Panc1 (cell line): Measurements from ENCODE around the gene TPD52L1. TPM values are rescaled to one million over a fixed set of nuclear protein-coding genes. Genes with fewer than 3 reads are reported as not detected.

Source experiments
- ATAC-seq: fragments of 200-7000 bp; cut with Tn5 transposase; 2 replicates; pipeline ENCODE4 v1.9.1; 2020; ENCODE audit warnings: mild to moderate bottlenecking, moderate library complexity
- BruUV-seq: library from RNA; stranded (reverse); fragments of 400-500 nt; replicated peaks from 2 replicates; lab custom pipeline; 2021; lab: Mats Ljungman, UMichigan
- CTCF ChIA-PET: fragments of 300-600 bp; sonication (Branson Sonifier 250); formaldehyde crosslinking; loops from one replicate; lab custom pipeline; 2022; ENCODE audit warnings: antibody characterized with exemption; lab: Charles Lee
- POLR2A ChIA-PET: fragments of 300-600 bp; sonication (Branson Sonifier 250); formaldehyde crosslinking; loops from one replicate; lab custom pipeline; 2022; ENCODE audit warnings: antibody characterized with exemption; lab: Charles Lee
- DNase-seq: peaks from one replicate; pipeline ENCODE4 v3.0.0-alpha.2; 2010; ENCODE audit warnings: low read depth, low spot score
- H3K27ac ChIP-seq: 2 replicates; pipeline ENCODE4 v1.5.1; 2011; ENCODE audit warnings: mild to moderate bottlenecking, low read length, inconsistent platforms
- H3K27me3 ChIP-seq: fragments of 200-500 bp; sonication (Bioruptor generic); 2 replicates; pipeline ENCODE4 v1.6.0; 2014; ENCODE audit warnings: low read length, inconsistent platforms; ENCODE audit not compliant: control insufficient read depth, insufficient read depth
- H3K36me3 ChIP-seq: fragments of 200-500 bp; sonication (Bioruptor generic); 2 replicates; pipeline ENCODE4 v1.5.1; 2014; ENCODE audit warnings: inconsistent platforms, mild to moderate bottlenecking, low read length, moderate library complexity; ENCODE audit not compliant: control insufficient read depth, insufficient read depth
- H3K4me1 ChIP-seq: 2 replicates; pipeline ENCODE4 v1.5.1; 2011; ENCODE audit warnings: inconsistent platforms, mild to moderate bottlenecking, low read length, moderate library complexity; ENCODE audit not compliant: control insufficient read depth, insufficient read depth
- H3K4me3 ChIP-seq, 2 experiments: 2 replicates each; pipeline ENCODE4 v1.5.1; 2011 to 2012; ENCODE audit warnings: low read depth in 2 of 2, low read length in 2 of 2, mild to moderate bottlenecking in 2 of 2, inconsistent platforms in 1 of 2, moderate library complexity in 1 of 2
- H3K9me3 ChIP-seq: fragments of 200-500 bp; sonication (Bioruptor generic); 2 replicates; pipeline ENCODE4 v1.5.1; 2014; ENCODE audit warnings: low read depth, mild to moderate bottlenecking, inconsistent platforms, low read length, moderate library complexity; ENCODE audit not compliant: control insufficient read depth, insufficient read depth
- CTCF ChIP-seq: fragments of 450-650 bp; IDR thresholded peaks from 2 replicates; pipeline ENCODE4 v1.5.1; 2017; ENCODE audit warnings: mild to moderate bottlenecking
- POLR2AphosphoS5 ChIP-seq: IDR thresholded peaks from 2 replicates; pipeline ENCODE4 v1.6.1; 2012; ENCODE audit warnings: mild to moderate bottlenecking, low read depth, low read length, moderate library complexity
- REST ChIP-seq, 2 experiments: IDR thresholded peaks; 2 replicates each; pipeline ENCODE4 v1.6.1; 2011 to 2012; ENCODE audit warnings: low read depth in 2 of 2, control low read depth in 1 of 2, low read length in 1 of 2, mild to moderate bottlenecking in 1 of 2, moderate library complexity in 1 of 2; ENCODE audit not compliant: insufficient read depth in 1 of 2
- SIN3A ChIP-seq: IDR thresholded peaks from 2 replicates; pipeline ENCODE4 v1.6.1; 2012; ENCODE audit warnings: low read depth, mild to moderate bottlenecking, low read length, moderate library complexity, borderline replicate concordance; ENCODE audit not compliant: insufficient read depth
- TCF7L2 ChIP-seq: IDR thresholded peaks from 2 replicates; pipeline ENCODE4 v1.6.1; 2011; ENCODE audit warnings: mild to moderate bottlenecking, low read depth, low read length, inconsistent platforms
- in situ Hi-C: cut with HindIII; loops from 2 replicates; pipeline ENCODE4 v1.10.0; 2016; ENCODE audit warnings: low sequenced_read_pairs, low pct_unique_long_range_greater_than_20kb
- intact Hi-C: fragments of 100-400 bp; cut with micrococcal nuclease; formaldehyde crosslinking; loops from one replicate; pipeline ENCODE4 v1.10.0; 2022; ENCODE audit not compliant: unreplicated experiment
- total RNA-seq: library from RNA; stranded (reverse); gene quantifications from one replicate; pipeline ENCODE4 v1.2.1, GENCODE V29; 2021; ENCODE audit not compliant: unreplicated experiment

Gene TPD52L1
- total RNA-seq, 1 experiment from 2014 or later = 2.9 TPM

- POLR2A ChIA-PET = interaction anchor here (0.6 kb wide), 1 partner anchor 300 kb away, joined by 6 read pairs; no protein-coding TSS in a partner anchor
- H3K4me1 ChIP-seq = peaks cover 13% of the 10 kb centered on the region
- peaks cover 27% of the 10 kb centered on the region for H3K36me3 ChIP-seq
- intact Hi-C loops = loop anchor here (5.0 kb wide), 1 partner anchor 334 kb away; no protein-coding TSS in a partner anchor
- H3K27me3 ChIP-seq = peaks cover 16% of the 10 kb centered on the region; the same call in 1 of the 2 replicates
- no peak for DNase-seq
- in situ Hi-C loops = no loop called here
- peak within 1 kb of the TSS; percentile 67 to 72 for H3K4me3 ChIP-seq
- TF ChIP-seq TCF7L2 = 0 out of 2 replicates have a peak, but pooled peaks have one; percentile 33
- no peak for TF ChIP-seq CTCF
- TF ChIP-seq SIN3A = peak; percentile 82; the same call in 1 of the 2 replicates
- no peak for TF ChIP-seq REST (IDR thresholded peaks at IDR 0.05; ENCODE audit: insufficient read depth in 1 of 2, low read depth in 2 of 2, low read length in 1 of 2)
- TF ChIP-seq POLR2AphosphoS5 = peak; percentile 83
- BruUV-seq = no TSS peak
- no peaks in the 10 kb centered on the region for H3K9me3 ChIP-seq
- ATAC-seq = peak; percentile 95
- peak within 1 kb of the TSS; percentile 91 for H3K27ac ChIP-seq
- CTCF ChIA-PET = interaction anchor here (0.7 to 1.1 kb wide), 3 partner anchors 148 to 751 kb away, joined by 3 to 8 read pairs (median 6); partner anchors contain the start of gene TPD52L1
Measured at GRCh38 chr6:125301435-125302391, 148.1 kb downstream of the TPD52L1 start, which contains the start of gene HDDC2. HDDC2 (minus strand) TSS chr6:125301967; CDS start chr6:125301932, 35 bp downstream.

GRCh38 chr6:125302840-125303511 lies 149.4 kb downstream of the TPD52L1 start:
- in situ Hi-C loops = no loop called here
- CTCF ChIA-PET = no interaction called here

More at GRCh38 chr6:125302840-125303511, 149.4 kb downstream of the TPD52L1 start:
- POLR2A ChIA-PET = no interaction called here
- H3K9me3 ChIP-seq = no peaks in the 10 kb centered on the region
- DNase-seq (no peak), ATAC-seq (no peak)
- peaks cover 13% of the 10 kb centered on the region for H3K4me1 ChIP-seq
- intact Hi-C loops = loop anchor here (5.0 kb wide), 1 partner anchor 336 kb away; no protein-coding TSS in a partner anchor
- H3K27me3 ChIP-seq = peaks cover 23% of the 10 kb centered on the region; the same call in 1 of the 2 replicates
- no TSS peak for BruUV-seq
- TF ChIP-seq TCF7L2 = no peak; the same call in 1 of the 2 replicates
- no peak for TF ChIP-seq SIN3A
- no peak for TF ChIP-seq CTCF
- no peak for TF ChIP-seq REST (IDR thresholded peaks at IDR 0.05; ENCODE audit: insufficient read depth in 1 of 2, low read depth in 2 of 2, low read length in 1 of 2)
- TF ChIP-seq POLR2AphosphoS5 = no peak
- H3K36me3 ChIP-seq = peaks cover 18% of the 10 kb centered on the region
- H3K4me3 ChIP-seq = no peak overlapping the region
- H3K27ac ChIP-seq = no peak overlapping the region; the same call in 1 of the 2 replicates
